ENCODE results near the gene ITIH3. TPM values are rescaled to one million over a fixed set of nuclear protein-coding genes. Genes with fewer than 3 reads are reported as not detected.

ITIH3 gene
- total RNA-seq, 1 donor from 2014 or later: not detected

DNA sequence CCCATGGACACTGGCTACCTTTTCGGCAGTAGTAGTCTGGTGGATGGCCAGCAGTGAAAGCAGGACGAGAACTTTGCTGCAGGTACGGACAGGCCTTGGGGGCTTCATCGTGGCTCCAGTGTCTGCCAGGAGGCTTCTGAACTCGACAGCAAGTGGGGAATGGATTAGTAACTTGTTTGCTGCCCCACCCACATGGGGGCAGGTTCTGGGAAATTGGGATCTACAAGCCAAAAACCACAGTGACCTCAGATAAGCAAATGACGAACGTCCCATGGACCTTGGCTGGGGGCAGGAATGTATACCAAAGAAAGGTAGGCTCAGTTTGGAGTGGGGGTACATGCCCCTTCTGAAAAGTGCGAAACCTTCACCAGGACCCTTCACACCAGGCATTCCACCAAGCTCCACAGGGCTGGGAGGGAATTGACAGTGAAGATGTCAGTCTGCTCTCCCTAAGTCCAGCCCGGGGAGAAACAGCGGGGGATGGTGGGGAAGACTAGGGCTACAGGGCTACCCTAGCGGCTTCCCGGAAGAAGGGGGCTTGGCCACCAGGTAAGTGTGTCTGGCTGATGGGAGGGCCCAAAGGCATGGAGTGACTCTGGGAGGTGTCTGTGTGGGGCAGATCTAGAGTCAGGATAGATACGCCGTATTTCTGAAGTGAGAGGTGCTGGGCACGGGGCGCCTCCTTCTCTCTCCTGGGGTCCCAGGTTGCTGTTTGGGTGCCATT lies 36.1 kb downstream of the ITIH3 start, which contains the start of gene ITIH4:
ITIH4 (minus strand) TSS at position 138 of the 724 bp plus-strand sequence; CDS start at position 108, 30 bp downstream.
- DNase-seq (ENCODE audit: low spot score): no peak
- Mint-ChIP-seq H3K4me3 (no peak within 1 kb of the TSS), H3K27ac (no peak within 1 kb of the TSS), H3K36me3 (peaks cover 2% of the 10 kb centered on the region), H3K4me1 (peaks cover 20% of the 10 kb centered on the region), H3K9me3 (no peaks in the 10 kb centered on the region), H3K27me3 (ENCODE audit: insufficient read depth, low read depth) (peaks cover 13% of the 10 kb centered on the region)
- H3K27ac ChIP-seq: no peak within 1 kb of the TSS
- H3K4me3 ChIP-seq: no peak within 1 kb of the TSS
- peaks cover 10% of the 10 kb centered on the region for H3F3A ChIP-seq (ENCODE audit: low read depth)
- H3K9me3 ChIP-seq (ENCODE audit: low read depth): no peaks in the 10 kb centered on the region
- no peak within 1 kb of the TSS for H3K9ac ChIP-seq
- no peak within 1 kb of the TSS for H3K4me2 ChIP-seq
- no peak within 1 kb of the TSS for H2AFZ ChIP-seq (replicated peaks)
- no peaks in the 10 kb centered on the region for H4K20me1 ChIP-seq (ENCODE audit: low read depth)
- TF ChIP-seq, protein P1, sequence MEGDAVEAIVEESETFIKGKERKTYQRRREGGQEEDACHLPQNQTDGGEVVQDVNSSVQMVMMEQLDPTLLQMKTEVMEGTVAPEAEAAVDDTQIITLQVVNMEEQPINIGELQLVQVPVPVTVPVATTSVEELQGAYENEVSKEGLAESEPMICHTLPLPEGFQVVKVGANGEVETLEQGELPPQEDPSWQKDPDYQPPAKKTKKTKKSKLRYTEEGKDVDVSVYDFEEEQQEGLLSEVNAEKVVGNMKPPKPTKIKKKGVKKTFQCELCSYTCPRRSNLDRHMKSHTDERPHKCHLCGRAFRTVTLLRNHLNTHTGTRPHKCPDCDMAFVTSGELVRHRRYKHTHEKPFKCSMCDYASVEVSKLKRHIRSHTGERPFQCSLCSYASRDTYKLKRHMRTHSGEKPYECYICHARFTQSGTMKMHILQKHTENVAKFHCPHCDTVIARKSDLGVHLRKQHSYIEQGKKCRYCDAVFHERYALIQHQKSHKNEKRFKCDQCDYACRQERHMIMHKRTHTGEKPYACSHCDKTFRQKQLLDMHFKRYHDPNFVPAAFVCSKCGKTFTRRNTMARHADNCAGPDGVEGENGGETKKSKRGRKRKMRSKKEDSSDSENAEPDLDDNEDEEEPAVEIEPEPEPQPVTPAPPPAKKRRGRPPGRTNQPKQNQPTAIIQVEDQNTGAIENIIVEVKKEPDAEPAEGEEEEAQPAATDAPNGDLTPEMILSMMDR (IDR thresholded peaks at IDR 0.05): no peak
- TF ChIP-seq EZH2 (IDR thresholded peaks at IDR 0.05) (no peak), EZH2phosphoT487 (IDR thresholded peaks at IDR 0.05) (no peak)
- H3K36me3 ChIP-seq: no peaks in the 10 kb centered on the region
- no peaks in the 10 kb centered on the region for H3K27me3 ChIP-seq
- H3K79me2 ChIP-seq (ENCODE audit: low read depth): no peaks in the 10 kb centered on the region
- H3K4me1 ChIP-seq: peaks cover 26% of the 10 kb centered on the region

DNA sequence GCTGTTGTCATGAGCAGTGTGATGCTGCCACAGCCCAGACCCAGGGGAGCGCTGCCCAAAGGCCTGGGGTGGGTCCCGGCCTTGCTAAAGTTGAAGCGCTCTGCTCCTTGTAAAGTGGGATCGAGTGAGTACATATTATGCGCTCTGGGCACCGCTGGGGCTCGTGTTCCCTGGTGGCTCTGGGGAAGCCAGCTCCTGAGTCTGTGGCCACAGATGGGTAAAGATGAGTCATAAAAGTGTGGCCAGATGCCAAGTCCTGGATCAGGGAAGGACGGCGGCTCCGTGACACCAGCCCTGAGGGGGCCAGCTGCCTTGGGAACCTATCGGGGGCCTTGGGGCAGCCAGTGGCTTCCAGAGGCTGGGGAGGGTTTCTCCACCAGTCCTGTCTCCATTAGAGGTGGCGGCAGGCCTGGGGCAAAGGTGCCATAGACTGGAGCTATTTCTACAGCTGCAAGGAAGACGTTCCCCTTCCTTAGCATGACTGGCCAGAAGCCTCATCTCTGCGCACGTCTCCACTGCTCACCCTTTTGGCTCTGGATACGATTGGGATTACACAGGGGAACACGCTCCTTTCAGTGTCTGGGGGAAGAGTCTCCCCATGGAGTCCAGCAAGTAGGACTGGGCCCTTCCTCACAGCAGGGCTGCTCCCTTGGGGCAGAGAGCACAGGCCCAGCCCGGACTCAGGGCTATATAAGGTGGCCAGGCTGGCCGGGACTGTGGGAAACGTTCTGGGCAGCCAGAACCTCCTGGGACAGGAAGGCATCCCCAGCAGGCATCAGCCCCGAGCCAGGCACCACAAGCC lies 37.1 kb downstream of the ITIH3 start:
- H3K4me1 ChIP-seq: peaks cover 28% of the 10 kb centered on the region
- no peak for DNase-seq (ENCODE audit: low spot score)
- peaks cover 9% of the 10 kb centered on the region for H3K27me3 Mint-ChIP-seq (ENCODE audit: insufficient read depth, low read depth)

DNA sequence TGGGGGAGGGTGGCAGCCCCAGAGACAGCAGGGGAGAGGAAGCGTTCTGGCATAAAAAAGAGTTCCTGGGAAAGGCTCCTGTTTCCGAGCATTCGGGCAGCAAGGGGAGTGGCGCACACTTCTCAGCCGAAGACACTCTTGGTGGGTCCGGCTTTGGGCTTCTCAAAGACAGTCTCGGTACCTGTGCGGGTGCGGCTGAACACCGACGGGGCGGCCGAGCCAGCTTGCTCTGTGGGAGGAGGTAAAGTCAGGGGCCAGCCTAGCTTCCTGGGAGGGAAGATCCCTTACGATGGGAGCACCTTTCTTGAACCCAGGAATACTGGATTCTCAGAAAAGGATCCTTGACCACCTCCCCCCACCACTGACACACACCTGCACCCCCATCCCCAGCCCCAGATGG lies 38.6 kb downstream of the ITIH3 start:
- no peaks in the 10 kb centered on the region for H3K36me3 ChIP-seq
- Mint-ChIP-seq H3K27ac (no peak overlapping the region), H3K27me3 (ENCODE audit: insufficient read depth, low read depth) (peaks cover 5% of the 10 kb centered on the region), H3K4me3 (no peak overlapping the region), H3K4me1 (peaks cover 28% of the 10 kb centered on the region), H3K9me3 (no peaks in the 10 kb centered on the region), H3K36me3 (peaks cover 6% of the 10 kb centered on the region)
- peaks cover 28% of the 10 kb centered on the region for H3K4me1 ChIP-seq
- no peak overlapping the region for H3K4me2 ChIP-seq
- H3K27ac ChIP-seq: no peak overlapping the region
- no peak for TF ChIP-seq EZH2phosphoT487 (IDR thresholded peaks at IDR 0.05)
- TF ChIP-seq, protein P1 (IDR thresholded peaks at IDR 0.05): no peak
- H3K27me3 ChIP-seq: no peaks in the 10 kb centered on the region
- no peak overlapping the region for H2AFZ ChIP-seq (replicated peaks)
- H3K9me3 ChIP-seq (ENCODE audit: low read depth): no peaks in the 10 kb centered on the region
- no peak overlapping the region for H3K9ac ChIP-seq
- H4K20me1 ChIP-seq (ENCODE audit: low read depth): no peaks in the 10 kb centered on the region
- peaks cover 10% of the 10 kb centered on the region for H3F3A ChIP-seq (ENCODE audit: low read depth)
- DNase-seq (ENCODE audit: low spot score): no peak
- no peaks in the 10 kb centered on the region for H3K79me2 ChIP-seq (ENCODE audit: low read depth)
- H3K4me3 ChIP-seq: no peak overlapping the region

More for the DNA sequence above, 37.1 kb downstream of the ITIH3 start:
- Mint-ChIP-seq H3K36me3 (peaks cover 2% of the 10 kb centered on the region), H3K4me1 (peaks cover 27% of the 10 kb centered on the region), H3K9me3 (no peaks in the 10 kb centered on the region), H3K27ac (no peak overlapping the region), H3K4me3 (no peak overlapping the region)
- no peaks in the 10 kb centered on the region for H3K9me3 ChIP-seq (ENCODE audit: low read depth)
- H3K9ac ChIP-seq: no peak overlapping the region
- H3K4me3 ChIP-seq: no peak overlapping the region
- no peak overlapping the region for H3K4me2 ChIP-seq
- H3K36me3 ChIP-seq: no peaks in the 10 kb centered on the region
- no peak for TF ChIP-seq EZH2phosphoT487 (IDR thresholded peaks at IDR 0.05)
- TF ChIP-seq EZH2 (IDR thresholded peaks at IDR 0.05): no peak
- TF ChIP-seq, protein P1 (IDR thresholded peaks at IDR 0.05): no peak
- no peaks in the 10 kb centered on the region for H3K79me2 ChIP-seq (ENCODE audit: low read depth)
- no peak overlapping the region for H2AFZ ChIP-seq (replicated peaks)
- H3F3A ChIP-seq (ENCODE audit: low read depth): peaks cover 10% of the 10 kb centered on the region
- H3K27me3 ChIP-seq: no peaks in the 10 kb centered on the region
- no peak overlapping the region for H3K27ac ChIP-seq
- H4K20me1 ChIP-seq (ENCODE audit: low read depth): no peaks in the 10 kb centered on the region

All from neural progenitor cell (in vitro differentiated cells).